ENCODE data around the gene H2BW2. TPM values are rescaled to one million over a fixed set of nuclear protein-coding genes. Genes with fewer than 3 reads are reported as not detected.
"Not testable (repeated sequence)": the region's sequence is repeated elsewhere in the genome, so short reads cannot be mapped to it uniquely, and the experiment has no call there.

Gene H2BW2
- total RNA-seq (ENCODE audit: insufficient read depth, low replicate concordance) = not detected

DNA sequence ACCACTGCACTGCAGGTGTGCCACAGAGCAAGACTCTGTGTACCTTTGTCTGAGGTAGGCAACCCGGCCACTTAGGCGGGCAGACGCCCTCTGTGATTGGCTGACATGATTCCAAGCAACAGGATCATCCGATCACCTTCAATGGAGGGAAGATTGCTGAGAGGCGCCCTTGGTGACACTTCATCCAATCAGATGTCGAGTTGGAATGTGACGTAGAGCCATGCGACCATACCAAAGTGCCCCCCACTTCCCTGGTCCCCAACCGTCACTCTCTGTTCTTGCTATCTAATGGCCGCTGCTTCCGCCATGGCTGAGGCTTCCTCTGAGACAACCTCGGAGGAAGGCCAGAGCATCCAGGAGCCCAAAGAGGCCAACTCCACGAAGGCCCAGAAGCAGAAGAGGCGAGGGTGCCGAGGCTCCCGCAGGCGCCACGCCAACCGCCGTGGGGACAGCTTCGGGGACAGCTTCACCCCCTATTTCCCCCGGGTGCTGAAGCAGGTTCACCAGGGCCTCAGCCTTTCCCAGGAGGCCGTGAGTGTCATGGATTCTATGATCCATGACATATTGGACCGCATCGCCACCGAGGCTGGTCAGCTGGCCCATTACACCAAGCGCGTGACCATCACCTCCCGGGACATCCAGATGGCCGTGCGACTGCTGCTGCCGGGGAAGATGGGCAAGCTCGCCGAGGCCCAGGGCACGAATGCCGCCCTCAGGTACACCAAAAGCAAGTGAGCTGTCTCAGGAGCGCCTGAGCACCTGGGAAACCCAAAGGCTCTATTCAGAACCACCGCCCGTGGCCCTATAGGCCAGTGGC, at the start of gene H2BW2:
H2BW2 (plus strand) TSS at position 268 of the 817 bp plus-strand sequence; CDS start at position 307, 39 bp downstream.
- no peak for DNase-seq (ENCODE audit: low spot score)

GRCh38 chrX:103999234-103999633, 40.5 kb upstream of the H2BW2 start:
- no peak for DNase-seq (ENCODE audit: low spot score)

DNA sequence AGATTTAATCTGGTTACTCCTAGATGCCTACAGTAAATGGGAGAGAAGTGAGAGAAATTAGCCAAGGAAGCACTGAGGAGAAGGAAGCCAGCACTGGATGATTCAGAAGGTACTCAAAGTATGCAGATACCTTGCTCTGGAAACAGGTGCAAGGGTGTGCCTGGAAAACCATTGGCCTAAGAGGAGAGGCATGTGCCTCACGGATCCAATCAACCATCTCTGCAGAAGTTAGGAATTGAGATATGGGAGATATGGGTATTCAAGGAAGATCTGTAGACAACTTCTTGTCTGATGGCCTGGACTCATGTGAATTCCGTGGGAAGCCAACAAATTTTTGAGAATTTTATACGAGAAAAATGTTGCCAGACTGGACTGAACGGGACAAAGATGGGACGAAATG, 30.9 kb upstream of the H2BW2 start:
- no peak for DNase-seq (ENCODE audit: low spot score)

DNA sequence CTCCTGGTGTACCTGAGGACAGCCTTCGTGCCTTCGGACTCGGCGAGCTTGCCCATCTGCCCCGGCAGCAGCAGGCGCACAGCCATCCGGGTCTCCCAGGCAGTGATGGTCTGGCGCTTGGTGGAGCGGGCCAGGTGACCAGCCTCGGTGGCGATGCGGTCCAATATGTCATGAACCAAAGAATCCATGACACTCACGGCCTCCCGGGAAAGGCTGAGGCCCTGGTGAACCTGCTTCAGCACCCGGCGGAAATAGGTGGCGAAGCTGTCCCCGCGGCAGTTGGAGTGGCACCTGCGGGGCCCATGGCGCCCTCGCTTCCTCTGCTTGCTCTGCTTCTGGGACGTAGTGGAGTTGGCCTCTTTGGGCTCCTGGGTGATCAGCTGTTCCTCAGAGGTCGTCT, 26.6 kb upstream of the H2BW2 start:
- no peak for DNase-seq (ENCODE audit: low spot score)

- DNase-seq (ENCODE audit: low spot score) = no peak
These were observed 26.1 kb upstream of the H2BW2 start, which contains the start of gene H2BW1 for GRCh38 chrX:104013606-104014005. H2BW1 (minus strand) TSS chrX:104013708; CDS start chrX:104013576, 132 bp downstream.

GRCh38 chrX:104015576-104015975, 24.2 kb upstream of the H2BW2 start:
- DNase-seq (ENCODE audit: low spot score) = not testable (repeated sequence)

DNA sequence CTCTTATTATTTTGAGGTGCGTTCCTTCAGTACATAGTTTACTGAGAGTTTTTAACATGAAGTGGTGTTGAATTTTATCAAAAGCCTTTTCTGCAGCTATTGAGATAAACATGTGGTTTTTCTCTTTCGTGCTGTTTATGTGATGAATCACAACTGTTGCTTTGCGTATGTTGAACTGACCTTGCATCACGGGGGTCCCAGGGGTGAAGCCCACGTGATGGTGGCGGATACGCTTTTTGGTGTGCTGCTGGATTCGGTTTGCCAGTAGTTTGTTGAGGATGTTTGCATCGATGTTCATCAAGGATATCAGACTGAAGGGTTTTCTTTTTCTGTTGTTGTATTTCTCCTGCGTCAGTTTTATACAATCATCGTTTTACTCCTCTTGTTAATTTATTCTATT, 21.6 kb upstream of the H2BW2 start:
- DNase-seq (ENCODE audit: low spot score) = no peak

- no peak for DNase-seq (ENCODE audit: low spot score)
These were observed 1.2 kb downstream of the H2BW2 start for GRCh38 chrX:104041003-104041402.

GRCh38 chrX:104045642-104046041, 5.9 kb downstream of the H2BW2 start:
- DNase-seq (ENCODE audit: low spot score) = no peak

DNA sequence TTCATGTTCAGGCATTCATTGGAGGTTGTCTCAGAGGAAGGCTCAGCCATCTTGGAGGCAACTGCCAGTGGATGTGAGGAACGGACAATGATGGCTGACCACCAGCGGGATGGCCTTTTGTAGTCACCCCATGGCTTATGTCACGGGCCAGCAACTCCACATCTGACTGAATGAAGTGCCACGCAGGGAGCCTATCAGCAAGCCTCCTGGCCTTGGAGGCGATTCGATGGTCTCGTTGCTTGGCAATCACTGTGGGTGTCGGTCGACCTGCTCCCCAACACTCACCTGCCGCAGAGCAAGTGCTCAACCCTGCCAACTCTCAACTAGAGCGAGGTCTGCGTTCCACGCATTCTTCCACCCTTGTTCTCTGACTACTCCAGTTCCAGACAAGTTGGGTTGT, 7.4 kb downstream of the H2BW2 start:
- DNase-seq (ENCODE audit: low spot score) = no peak

DNA sequence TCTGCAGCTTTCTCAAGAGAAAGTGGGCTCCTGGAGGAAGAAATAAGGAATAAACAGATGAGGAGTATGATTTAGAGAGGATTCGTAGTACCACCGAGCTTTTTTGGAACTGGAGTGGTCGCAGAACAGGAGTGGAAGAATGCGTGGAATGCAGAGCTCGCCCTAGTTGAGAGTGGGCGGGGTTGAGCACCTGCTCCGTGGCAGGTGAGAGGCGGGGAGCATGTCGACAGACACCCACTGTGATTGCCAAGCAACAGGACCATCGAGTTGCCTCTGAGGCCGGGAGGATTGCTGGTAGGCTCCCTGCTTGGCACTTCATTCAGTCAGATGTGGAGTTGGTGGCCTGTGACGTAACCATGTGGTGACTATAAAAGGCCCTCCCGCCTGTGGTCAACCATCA, 15.2 kb downstream of the H2BW2 start:
- not testable (repeated sequence) for DNase-seq (ENCODE audit: low spot score)

DNA sequence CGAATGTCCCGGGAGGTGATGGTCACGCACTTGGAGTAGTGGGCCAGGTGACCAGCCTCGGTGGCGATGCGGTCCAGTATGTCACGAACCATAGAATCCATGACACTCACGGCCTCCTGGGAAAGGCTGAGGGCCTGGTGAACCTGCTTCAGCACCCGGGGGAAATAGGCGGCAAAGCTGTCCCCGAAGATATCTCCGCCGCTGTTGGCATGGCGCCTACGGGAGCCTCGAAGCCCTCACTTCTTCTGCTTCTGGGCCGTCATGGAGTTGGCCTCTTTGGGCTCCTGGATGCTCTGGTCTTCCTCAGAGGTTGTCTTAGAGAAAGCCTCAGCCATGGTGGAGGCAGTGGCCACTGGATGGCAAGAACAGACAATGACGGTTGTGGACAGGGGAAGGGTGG, 22.9 kb downstream of the H2BW2 start:
- DNase-seq (ENCODE audit: low spot score) = not testable (repeated sequence)

GRCh38 chrX:104075778-104076445, 36.2 kb downstream of the H2BW2 start, which contains the start of gene TMSB15C:
TMSB15C (minus strand) TSS chrX:104076236.
- not testable (repeated sequence) for DNase-seq (ENCODE audit: low spot score)

- not testable (repeated sequence) for DNase-seq (ENCODE audit: low spot score)
These were observed 38.1 kb downstream of the H2BW2 start for GRCh38 chrX:104077854-104078253.

GRCh38 chrX:104084063-104084462, 44.3 kb downstream of the H2BW2 start:
- no peak for DNase-seq (ENCODE audit: low spot score)

GRCh38 chrX:104084534-104085277, 45.0 kb downstream of the H2BW2 start:
- DNase-seq (ENCODE audit: low spot score) = no peak

GRCh38 chrX:104085477-104085876, 45.7 kb downstream of the H2BW2 start:
- DNase-seq (ENCODE audit: low spot score) = no peak

GRCh38 chrX:104085919-104086318, 46.2 kb downstream of the H2BW2 start:
- DNase-seq (ENCODE audit: low spot score) = no peak

All from umbilical cord (tissue), 2 donors.